ENCODE data around the gene OR6J1.

OR6J1 gene

DNA sequence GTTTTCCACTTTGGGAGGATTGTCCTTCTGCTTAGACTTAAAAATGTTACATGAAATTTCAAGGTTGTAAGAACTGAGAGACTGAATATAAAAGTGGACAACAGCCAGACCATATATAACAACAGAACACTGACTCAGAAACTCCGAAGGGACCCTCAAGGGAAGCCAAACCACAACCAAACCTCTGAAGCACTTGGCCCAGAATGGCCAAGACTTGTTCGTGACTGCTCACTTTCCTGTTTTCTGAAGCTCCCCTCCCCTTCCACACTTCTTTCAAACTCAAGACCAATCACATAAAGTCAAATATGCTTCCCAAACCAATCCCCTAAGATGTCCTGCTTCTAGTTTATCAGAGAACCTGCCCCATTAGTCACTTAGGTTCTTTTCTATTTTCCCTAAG lies 13.7 kb downstream of the OR6J1 start (continued):
- TF ChIP-seq, protein P1, sequence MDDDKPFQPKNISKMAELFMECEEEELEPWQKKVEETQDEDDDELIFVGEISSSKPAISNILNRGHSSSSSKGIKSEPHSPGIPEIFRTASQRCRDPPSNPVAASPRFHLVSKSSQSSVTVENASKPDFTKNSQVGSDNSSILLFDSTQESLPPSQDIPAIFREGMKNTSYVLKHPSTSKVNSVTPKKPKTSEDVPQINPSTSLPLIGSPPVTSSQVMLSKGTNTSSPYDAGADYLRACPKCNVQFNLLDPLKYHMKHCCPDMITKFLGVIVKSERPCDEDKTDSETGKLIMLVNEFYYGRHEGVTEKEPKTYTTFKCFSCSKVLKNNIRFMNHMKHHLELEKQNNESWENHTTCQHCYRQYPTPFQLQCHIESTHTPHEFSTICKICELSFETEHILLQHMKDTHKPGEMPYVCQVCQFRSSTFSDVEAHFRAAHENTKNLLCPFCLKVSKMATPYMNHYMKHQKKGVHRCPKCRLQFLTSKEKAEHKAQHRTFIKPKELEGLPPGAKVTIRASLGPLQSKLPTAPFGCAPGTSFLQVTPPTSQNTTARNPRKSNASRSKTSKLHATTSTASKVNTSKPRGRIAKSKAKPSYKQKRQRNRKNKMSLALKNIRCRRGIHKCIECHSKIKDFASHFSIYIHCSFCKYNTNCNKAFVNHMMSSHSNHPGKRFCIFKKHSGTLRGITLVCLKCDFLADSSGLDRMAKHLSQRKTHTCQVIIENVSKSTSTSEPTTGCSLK (tag by site-specific recombination; IDR thresholded peaks at IDR 0.05): no peak
- no peak for TF ChIP-seq ZNF837 (tag by site-specific recombination; IDR thresholded peaks at IDR 0.05)
- no peak for TF ChIP-seq ZBTB48 (tag by site-specific recombination; IDR thresholded peaks at IDR 0.05)
- TF ChIP-seq, protein P2, sequence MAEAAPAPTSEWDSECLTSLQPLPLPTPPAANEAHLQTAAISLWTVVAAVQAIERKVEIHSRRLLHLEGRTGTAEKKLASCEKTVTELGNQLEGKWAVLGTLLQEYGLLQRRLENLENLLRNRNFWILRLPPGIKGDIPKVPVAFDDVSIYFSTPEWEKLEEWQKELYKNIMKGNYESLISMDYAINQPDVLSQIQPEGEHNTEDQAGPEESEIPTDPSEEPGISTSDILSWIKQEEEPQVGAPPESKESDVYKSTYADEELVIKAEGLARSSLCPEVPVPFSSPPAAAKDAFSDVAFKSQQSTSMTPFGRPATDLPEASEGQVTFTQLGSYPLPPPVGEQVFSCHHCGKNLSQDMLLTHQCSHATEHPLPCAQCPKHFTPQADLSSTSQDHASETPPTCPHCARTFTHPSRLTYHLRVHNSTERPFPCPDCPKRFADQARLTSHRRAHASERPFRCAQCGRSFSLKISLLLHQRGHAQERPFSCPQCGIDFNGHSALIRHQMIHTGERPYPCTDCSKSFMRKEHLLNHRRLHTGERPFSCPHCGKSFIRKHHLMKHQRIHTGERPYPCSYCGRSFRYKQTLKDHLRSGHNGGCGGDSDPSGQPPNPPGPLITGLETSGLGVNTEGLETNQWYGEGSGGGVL (tag by site-specific recombination; IDR thresholded peaks at IDR 0.05): no peak
- TF ChIP-seq ZNF792 (tag by site-specific recombination; IDR thresholded peaks at IDR 0.05): no peak

DNA sequence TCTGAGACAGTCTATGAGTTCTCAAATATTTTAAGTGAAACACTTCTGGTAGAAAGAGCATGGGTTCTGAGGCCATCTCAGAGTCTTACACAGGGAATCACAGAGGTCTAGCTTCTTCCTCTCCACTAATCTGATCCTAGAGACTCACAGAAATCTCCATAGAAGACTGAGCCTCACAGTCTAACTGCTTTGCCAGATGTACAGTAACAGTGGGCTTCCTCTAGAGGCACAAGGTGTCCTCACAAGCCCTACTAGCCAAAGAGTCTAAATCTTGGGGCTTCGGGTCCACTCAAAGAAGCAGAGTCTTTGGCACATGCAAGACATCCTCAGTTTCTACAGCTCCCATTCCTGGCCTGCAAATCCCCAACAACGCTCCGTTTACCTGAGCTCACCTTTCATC lies 14.1 kb downstream of the OR6J1 start:
- CTCF ChIA-PET: interaction anchor here (0.6 kb wide), 1 partner anchor 223 kb away, joined by 4 read pairs; no protein-coding TSS in a partner anchor

More for the DNA sequence above, 14.1 kb downstream of the OR6J1 start:
- Histone ChIP-seq H3K36me3 (ENCODE audit: control insufficient read depth in 2 of 2, insufficient read depth in 1 of 2, low read length in 2 of 2) (no peaks in the 10 kb centered on the region), H3K4me1 (ENCODE audit: control insufficient read depth, insufficient read depth, low read length) (peaks cover 4% of the 10 kb centered on the region; the same call in 1 of the 2 replicates), H3K4me3 (ENCODE audit: low read depth, low read length) (no peak overlapping the region), H3K9me3 (ENCODE audit: control insufficient read depth, insufficient read depth, low read depth, low read length) (no peaks in the 10 kb centered on the region), H3K27ac (ENCODE audit: extremely low read depth, low read depth, low read length) (no peak overlapping the region)
- TF ChIP-seq ZSCAN30 (tag by site-specific recombination; IDR thresholded peaks at IDR 0.05): no peak
- TF ChIP-seq GLIS1 (tag by site-specific recombination; IDR thresholded peaks at IDR 0.05): no peak
- TF ChIP-seq ZNF600 (tag by site-specific recombination; IDR thresholded peaks at IDR 0.05): no peak
- no peak for TF ChIP-seq ZEB2 (tag by site-specific recombination; IDR thresholded peaks at IDR 0.05)
- TF ChIP-seq ZNF473 (tag by site-specific recombination; IDR thresholded peaks at IDR 0.05): no peak
- TF ChIP-seq, protein P3, sequence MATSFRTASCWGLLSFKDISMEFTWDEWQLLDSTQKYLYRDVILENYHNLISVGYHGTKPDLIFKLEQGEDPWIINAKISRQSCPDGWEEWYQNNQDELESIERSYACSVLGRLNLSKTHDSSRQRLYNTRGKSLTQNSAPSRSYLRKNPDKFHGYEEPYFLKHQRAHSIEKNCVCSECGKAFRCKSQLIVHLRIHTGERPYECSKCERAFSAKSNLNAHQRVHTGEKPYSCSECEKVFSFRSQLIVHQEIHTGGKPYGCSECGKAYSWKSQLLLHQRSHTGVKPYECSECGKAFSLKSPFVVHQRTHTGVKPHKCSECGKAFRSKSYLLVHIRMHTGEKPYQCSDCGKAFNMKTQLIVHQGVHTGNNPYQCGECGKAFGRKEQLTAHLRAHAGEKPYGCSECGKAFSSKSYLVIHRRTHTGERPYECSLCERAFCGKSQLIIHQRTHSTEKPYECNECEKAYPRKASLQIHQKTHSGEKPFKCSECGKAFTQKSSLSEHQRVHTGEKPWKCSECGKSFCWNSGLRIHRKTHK (tag by site-specific recombination; IDR thresholded peaks at IDR 0.05): no peak
- no peak for TF ChIP-seq BCL11A (tag by site-specific recombination; IDR thresholded peaks at IDR 0.05; ENCODE audit: low read depth)
- TF ChIP-seq, protein P4, sequence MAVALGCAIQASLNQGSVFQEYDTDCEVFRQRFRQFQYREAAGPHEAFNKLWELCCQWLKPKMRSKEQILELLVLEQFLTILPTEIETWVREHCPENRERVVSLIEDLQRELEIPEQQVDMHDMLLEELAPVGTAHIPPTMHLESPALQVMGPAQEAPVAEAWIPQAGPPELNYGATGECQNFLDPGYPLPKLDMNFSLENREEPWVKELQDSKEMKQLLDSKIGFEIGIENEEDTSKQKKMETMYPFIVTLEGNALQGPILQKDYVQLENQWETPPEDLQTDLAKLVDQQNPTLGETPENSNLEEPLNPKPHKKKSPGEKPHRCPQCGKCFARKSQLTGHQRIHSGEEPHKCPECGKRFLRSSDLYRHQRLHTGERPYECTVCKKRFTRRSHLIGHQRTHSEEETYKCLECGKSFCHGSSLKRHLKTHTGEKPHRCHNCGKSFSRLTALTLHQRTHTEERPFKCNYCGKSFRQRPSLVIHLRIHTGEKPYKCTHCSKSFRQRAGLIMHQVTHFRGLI (tag by site-specific recombination; IDR thresholded peaks at IDR 0.05): no peak
- no peak for TF ChIP-seq MZF1 (tag by site-specific recombination; IDR thresholded peaks at IDR 0.05; ENCODE audit: borderline replicate concordance)
- no peak for TF ChIP-seq ZNF132 (tag by site-specific recombination; IDR thresholded peaks at IDR 0.05; ENCODE audit: borderline replicate concordance)
- no peak for TF ChIP-seq FEZF1 (tag by site-specific recombination; IDR thresholded peaks at IDR 0.05)
- TF ChIP-seq, protein P5, sequence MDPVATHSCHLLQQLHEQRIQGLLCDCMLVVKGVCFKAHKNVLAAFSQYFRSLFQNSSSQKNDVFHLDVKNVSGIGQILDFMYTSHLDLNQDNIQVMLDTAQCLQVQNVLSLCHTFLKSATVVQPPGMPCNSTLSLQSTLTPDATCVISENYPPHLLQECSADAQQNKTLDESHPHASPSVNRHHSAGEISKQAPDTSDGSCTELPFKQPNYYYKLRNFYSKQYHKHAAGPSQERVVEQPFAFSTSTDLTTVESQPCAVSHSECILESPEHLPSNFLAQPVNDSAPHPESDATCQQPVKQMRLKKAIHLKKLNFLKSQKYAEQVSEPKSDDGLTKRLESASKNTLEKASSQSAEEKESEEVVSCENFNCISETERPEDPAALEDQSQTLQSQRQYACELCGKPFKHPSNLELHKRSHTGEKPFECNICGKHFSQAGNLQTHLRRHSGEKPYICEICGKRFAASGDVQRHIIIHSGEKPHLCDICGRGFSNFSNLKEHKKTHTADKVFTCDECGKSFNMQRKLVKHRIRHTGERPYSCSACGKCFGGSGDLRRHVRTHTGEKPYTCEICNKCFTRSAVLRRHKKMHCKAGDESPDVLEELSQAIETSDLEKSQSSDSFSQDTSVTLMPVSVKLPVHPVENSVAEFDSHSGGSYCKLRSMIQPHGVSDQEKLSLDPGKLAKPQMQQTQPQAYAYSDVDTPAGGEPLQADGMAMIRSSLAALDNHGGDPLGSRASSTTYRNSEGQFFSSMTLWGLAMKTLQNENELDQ (tag by site-specific recombination; IDR thresholded peaks at IDR 0.05; ENCODE audit: low read depth): no peak
- TF ChIP-seq ZNF311 (tag by site-specific recombination; IDR thresholded peaks at IDR 0.05; ENCODE audit: borderline replicate concordance): no peak
- no peak for TF ChIP-seq ZNF174 (tag by site-specific recombination; IDR thresholded peaks at IDR 0.05)
- no peak for TF ChIP-seq ZIC2 (tag by site-specific recombination; IDR thresholded peaks at IDR 0.05)
- no peak for TF ChIP-seq MYNN (tag by site-specific recombination; IDR thresholded peaks at IDR 0.05; ENCODE audit: borderline replicate concordance)
- TF ChIP-seq, protein P6, sequence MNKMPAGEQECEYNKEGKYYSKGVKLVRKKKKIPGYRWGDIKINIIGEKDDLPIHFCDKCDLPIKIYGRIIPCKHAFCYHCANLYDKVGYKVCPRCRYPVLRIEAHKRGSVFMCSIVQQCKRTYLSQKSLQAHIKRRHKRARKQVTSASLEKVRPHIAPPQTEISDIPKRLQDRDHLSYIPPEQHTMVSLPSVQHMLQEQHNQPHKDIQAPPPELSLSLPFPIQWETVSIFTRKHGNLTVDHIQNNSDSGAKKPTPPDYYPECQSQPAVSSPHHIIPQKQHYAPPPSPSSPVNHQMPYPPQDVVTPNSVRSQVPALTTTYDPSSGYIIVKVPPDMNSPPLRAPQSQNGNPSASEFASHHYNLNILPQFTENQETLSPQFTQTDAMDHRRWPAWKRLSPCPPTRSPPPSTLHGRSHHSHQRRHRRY (tag by site-specific recombination; IDR thresholded peaks at IDR 0.05): no peak
- TF ChIP-seq, protein P7, sequence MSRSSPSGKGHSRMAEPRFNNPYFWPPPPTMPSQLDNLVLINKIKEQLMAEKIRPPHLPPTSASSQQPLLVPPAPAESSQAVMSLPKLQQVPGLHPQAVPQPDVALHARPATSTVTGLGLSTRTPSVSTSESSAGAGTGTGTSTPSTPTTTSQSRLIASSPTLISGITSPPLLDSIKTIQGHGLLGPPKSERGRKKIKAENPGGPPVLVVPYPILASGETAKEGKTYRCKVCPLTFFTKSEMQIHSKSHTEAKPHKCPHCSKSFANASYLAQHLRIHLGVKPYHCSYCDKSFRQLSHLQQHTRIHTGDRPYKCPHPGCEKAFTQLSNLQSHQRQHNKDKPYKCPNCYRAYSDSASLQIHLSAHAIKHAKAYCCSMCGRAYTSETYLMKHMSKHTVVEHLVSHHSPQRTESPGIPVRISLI (tag by site-specific recombination; IDR thresholded peaks at IDR 0.05): no peak
- POLR2A ChIA-PET: no interaction called here
